ENCODE measurements around the gene ADARB1.

Gene ADARB1

DNA sequence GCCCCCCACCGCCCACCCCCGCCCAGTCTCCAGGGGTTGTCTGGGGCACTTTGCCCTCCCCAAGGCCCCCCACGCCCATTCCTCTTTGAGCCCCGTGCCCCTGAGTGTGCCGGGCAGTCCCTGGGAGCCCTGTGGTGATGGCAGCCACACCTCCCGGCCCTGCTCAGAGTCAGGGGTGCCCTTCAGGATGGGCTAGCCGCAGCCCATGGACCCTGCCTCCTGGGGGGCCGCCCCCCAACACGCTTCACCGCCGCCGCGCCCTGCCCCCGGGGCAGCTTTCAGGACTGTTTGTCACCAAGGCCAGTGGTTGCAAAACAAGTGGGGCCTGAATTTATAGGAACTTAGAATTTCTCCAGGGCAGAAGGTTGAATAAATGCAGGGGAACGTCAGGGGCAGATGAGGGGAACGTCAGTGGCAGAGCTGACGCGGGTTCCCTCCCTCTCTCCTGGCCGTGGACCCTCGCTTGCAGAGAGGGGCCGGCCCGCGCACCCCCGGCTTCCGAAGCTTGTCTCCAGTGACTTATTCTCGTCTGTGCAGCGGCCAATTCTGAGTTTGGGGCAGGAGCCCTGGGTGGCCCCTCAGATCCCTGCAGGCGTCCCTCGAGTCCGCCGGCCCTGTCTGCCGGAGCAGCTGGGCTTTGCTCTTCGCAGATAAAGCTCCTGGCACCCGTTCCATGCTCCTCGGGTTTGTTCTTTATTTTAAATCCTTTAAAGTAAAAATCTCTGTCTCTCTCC lies 41.2 kb upstream of the ADARB1 start:
- no peak for DNase-seq
- no peak overlapping the region for H3K4me3 Mint-ChIP-seq
- H3K9me3 Mint-ChIP-seq: peaks cover 22% of the 10 kb centered on the region
- TF ChIP-seq, protein P1, sequence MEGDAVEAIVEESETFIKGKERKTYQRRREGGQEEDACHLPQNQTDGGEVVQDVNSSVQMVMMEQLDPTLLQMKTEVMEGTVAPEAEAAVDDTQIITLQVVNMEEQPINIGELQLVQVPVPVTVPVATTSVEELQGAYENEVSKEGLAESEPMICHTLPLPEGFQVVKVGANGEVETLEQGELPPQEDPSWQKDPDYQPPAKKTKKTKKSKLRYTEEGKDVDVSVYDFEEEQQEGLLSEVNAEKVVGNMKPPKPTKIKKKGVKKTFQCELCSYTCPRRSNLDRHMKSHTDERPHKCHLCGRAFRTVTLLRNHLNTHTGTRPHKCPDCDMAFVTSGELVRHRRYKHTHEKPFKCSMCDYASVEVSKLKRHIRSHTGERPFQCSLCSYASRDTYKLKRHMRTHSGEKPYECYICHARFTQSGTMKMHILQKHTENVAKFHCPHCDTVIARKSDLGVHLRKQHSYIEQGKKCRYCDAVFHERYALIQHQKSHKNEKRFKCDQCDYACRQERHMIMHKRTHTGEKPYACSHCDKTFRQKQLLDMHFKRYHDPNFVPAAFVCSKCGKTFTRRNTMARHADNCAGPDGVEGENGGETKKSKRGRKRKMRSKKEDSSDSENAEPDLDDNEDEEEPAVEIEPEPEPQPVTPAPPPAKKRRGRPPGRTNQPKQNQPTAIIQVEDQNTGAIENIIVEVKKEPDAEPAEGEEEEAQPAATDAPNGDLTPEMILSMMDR (IDR thresholded peaks at IDR 0.05): no peak
- peaks cover 53% of the 10 kb centered on the region for H3K4me1 Mint-ChIP-seq
- H3K27ac Mint-ChIP-seq: no peak overlapping the region
- no peaks in the 10 kb centered on the region for H3K36me3 Mint-ChIP-seq (ENCODE audit: low read depth)
- peaks cover 31% of the 10 kb centered on the region for H3K27me3 Mint-ChIP-seq (ENCODE audit: low read depth, poor library complexity)

DNA sequence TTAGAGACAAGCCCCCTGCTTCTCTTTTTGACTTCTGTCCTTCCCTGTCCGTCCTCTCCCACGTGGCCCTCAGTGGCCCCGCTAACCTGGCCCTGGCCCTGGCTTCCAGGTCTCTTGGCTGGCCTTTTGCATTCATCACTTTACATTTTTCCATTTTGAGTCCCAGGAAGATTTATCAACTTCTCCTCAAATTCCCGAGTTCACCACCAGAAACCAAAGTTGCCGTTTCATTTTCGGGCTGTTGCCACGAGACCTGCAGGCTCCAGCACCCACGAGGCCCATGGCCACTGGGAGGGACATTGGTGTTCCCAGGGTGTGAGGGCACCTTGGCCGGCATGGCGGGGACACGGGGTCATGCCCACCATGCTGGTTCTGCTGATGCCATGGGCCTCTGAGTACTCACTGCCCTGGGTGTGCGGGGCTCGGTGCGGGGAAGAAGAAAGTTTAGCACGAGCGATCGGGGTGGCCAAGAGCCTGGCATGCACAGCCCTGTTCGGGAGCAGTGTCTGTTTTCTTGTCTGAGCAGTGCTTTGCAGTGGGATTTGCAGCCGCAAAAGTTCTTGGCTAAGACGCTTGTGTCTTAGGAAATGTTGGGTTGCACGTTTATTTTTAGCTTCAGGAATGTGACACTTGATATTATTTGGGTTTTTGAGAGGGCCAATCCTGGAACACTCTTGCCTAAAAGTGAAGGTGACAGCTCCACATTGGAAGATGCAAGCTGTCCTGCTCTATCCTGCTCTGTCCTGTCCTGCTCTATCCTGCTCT lies 40.4 kb upstream of the ADARB1 start:
- Mint-ChIP-seq H3K27ac (no peak overlapping the region), H3K9me3 (peaks cover 22% of the 10 kb centered on the region), H3K36me3 (ENCODE audit: low read depth) (no peaks in the 10 kb centered on the region), H3K4me1 (peaks cover 53% of the 10 kb centered on the region), H3K27me3 (ENCODE audit: low read depth, poor library complexity) (peaks cover 31% of the 10 kb centered on the region), H3K4me3 (no peak overlapping the region)
- TF ChIP-seq, protein P1 (IDR thresholded peaks at IDR 0.05): no peak
- DNase-seq: no peak

DNA sequence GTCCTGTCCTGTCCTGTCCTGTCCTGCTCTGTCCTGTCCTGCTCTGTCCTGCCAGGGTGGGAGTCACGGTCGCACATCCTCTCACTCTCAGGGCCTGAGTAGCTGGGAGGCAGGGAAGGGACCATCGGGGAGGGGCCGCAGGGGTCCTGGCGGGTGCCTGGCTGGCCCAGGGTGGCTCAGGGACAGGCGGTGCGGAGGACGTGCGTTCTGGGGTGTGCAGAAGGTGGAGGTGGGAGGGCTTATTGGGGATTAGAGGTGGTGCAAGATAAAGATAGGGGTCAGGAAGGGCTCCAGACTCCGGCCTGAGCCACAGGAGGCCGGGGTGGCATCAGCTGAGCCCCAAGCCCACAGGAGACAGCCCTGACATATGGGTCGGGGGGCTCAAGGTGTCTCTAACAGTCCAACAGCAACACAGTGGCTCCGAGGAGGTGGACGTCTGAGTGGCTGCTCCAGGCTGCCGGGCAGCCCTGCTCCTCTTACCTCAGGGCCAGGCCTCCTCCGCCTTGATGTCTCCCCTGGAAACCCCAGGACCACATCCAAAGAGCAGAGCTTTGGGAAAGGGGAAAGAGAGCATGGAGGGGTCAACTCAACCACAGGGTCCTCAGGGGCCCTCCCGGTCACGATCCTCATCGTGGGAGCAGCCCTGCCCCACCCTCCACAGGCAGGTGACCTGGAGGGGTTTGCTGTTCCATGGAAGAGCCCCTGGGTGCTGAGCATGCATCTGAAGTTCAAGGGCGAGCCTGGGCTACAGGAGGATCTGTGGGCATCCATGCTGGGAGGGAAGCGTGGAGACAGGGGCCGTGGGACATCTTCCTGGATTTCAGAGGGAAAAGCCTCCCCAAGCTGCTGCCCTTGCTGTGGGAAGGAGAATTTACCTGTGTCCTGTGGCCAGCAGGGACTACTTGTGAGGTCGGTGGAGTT lies 39.6 kb upstream of the ADARB1 start:
- peaks cover 22% of the 10 kb centered on the region for H3K9me3 Mint-ChIP-seq
- peaks cover 26% of the 10 kb centered on the region for H3K27me3 Mint-ChIP-seq (ENCODE audit: low read depth, poor library complexity)
- H3K36me3 Mint-ChIP-seq (ENCODE audit: low read depth): no peaks in the 10 kb centered on the region
- no peak overlapping the region for H3K27ac Mint-ChIP-seq
- DNase-seq: no peak
- H3K4me1 Mint-ChIP-seq: peaks cover 45% of the 10 kb centered on the region
- TF ChIP-seq, protein P1 (IDR thresholded peaks at IDR 0.05): no peak
- H3K4me3 Mint-ChIP-seq: no peak overlapping the region

DNA sequence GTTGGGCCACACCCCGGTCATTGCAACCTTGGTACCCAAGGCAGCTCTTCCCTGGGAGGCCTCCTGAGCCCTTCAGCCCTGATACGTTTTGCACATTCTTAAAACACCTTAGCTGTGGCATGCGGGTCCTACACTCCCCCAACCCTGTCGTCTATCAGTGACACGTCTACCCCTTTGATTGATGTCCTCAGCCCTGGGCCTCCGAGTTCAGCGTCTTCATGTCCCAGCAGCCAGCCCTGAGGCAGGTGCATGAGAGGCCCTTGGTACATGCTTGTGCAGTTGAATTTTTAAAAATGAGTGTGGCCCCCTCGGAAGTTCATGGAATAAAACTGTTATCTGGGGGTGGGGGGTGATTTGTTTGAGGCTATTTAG lies 38.9 kb upstream of the ADARB1 start:
- Mint-ChIP-seq H3K4me3 (no peak overlapping the region), H3K27ac (no peak overlapping the region), H3K27me3 (ENCODE audit: low read depth, poor library complexity) (peaks cover 23% of the 10 kb centered on the region), H3K4me1 (peaks cover 40% of the 10 kb centered on the region), H3K9me3 (peaks cover 22% of the 10 kb centered on the region), H3K36me3 (ENCODE audit: low read depth) (no peaks in the 10 kb centered on the region)
- DNase-seq: no peak
- TF ChIP-seq, protein P1 (IDR thresholded peaks at IDR 0.05): no peak

DNA sequence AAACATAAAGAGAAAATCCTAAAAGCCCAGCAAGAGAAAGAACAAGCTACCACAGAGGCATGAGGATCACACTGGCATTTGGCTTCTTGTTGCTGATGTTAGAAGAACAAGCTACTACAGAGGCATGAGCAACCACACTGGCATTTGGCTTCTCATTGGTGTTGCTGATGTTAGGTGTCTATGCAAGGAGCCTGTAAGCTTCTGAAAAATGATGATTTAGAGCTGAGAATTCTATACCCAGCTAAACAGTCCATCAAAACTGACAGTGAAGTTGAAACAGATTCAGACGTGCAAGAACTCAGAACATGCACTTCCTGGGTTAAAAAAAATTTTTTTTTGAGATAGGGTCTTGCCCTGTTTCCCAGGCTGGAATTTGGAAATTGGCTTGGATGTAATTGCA lies 37.8 kb upstream of the ADARB1 start:
- no peaks in the 10 kb centered on the region for H3K36me3 Mint-ChIP-seq (ENCODE audit: low read depth)
- no peak for DNase-seq
- TF ChIP-seq, protein P1 (IDR thresholded peaks at IDR 0.05): no peak
- H3K27ac Mint-ChIP-seq: no peak overlapping the region
- no peak overlapping the region for H3K4me3 Mint-ChIP-seq
- peaks cover 22% of the 10 kb centered on the region for H3K9me3 Mint-ChIP-seq
- peaks cover 12% of the 10 kb centered on the region for H3K27me3 Mint-ChIP-seq (ENCODE audit: low read depth, poor library complexity)
- H3K4me1 Mint-ChIP-seq: peaks cover 39% of the 10 kb centered on the region
